Limb (tissue), 2 donors: ENCODE results near the gene C11orf98.
"Not testable (repeated sequence)": the region's sequence is repeated elsewhere in the genome, so short reads cannot be mapped to it uniquely, and the experiment has no call there.

ENCODE experiments used
- DNase-seq, 2 donors: peaks; one replicate each; pipeline ENCODE4 v3.0.0-alpha.2; 2016; ENCODE audit errors: extremely low spot score in 2 of 2

The C11orf98 gene

DNA sequence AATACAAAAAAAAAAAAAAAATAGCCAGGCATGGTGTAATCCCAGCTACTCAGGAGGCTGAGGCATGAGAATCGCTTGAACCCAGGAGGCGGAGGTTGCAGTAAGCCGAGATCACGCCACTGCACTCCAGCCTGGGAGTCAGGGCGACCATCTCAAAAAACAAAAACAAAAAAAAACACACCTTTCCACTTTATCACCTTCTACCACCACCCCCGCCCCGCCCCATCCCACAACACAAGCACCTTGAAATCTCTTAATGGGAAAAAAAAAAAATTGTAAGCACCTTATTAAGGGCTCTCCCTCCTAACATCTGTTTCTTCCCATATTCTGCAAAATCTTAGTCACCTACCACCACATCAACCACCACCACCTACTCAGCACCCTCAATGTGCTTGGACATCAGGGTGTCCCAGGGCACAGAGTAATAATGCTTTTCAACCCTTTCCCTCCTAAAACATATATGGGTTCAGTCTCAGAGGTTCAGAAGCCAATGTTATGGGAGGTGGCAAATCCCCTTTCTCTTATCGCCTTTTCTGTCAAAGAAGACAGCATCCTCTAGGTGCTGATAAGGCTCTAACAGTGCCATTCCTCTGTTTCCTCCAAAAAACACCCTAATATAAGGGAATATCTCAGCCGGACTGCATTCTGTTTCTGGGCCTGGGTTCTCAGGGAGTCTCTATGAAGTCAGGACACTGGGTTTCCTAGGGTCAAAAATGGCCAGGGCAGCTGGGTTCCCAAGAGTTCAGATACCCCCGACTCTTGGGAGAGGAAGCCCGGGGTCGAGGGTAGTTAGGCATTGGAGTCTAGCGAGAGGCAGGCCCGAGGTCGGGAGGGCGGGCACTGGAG lies 12.6 kb downstream of the C11orf98 start:
- DNase-seq = no peak

DNA sequence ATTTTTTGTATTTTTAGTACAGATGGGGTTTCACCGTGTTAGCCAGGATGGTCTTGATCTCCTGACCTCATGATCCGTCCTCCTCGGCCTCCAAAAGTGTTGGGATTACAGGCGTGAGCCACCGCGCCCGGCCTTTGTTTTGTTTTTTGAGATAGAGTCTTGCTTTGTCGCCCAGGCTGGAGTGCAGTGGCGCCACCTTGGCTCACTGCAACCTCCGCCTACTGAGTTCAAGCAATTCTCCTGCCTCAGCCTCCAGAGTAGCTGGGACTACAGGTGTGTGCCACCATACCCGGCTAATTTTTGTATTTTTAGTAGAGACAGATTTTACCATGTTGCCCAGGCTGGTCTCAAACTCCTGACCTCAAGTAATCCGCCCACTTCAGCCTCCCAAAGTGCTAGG lies 14.7 kb downstream of the C11orf98 start:
- DNase-seq = not testable (repeated sequence)

DNA sequence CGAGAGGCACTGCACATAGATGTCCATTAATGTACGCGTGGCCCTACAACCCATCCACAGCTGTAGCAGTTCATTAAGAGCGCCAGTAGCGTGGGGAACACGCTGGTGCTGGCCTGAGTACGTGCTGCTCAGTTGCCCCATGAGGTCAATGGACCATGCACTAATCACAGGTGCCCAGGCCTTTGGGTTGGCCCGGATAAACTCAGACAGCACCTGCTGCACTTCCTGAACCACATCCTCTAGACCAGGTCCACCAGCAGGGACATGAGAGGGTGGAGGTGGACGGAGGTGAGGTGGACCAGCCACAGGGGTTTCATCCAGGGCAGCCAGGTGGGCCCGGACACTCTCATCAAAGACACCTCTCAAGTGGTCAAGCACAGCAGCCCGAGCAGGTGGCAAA lies 15.5 kb downstream of the C11orf98 start:
- DNase-seq = no peak

DNA sequence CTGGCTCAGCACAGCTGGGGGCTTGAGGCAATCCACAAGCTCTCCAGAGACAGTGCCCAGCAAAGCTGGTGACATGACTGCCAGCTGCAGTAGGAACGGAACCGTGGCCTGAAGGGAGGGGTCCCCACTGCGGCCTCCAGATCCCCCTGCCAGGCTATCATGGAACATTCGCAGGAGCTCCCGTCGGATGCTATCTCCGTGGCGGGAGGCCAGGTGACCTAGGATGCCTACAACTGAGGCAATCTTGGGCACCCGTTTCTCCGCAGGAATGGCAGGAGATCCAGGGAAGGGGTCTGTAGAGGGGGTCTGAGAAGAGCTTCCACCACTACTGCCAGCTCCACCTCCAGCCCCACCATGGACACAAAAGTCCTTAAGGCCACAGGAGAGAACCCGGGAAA lies 16.0 kb downstream of the C11orf98 start:
- no peak for DNase-seq

DNA sequence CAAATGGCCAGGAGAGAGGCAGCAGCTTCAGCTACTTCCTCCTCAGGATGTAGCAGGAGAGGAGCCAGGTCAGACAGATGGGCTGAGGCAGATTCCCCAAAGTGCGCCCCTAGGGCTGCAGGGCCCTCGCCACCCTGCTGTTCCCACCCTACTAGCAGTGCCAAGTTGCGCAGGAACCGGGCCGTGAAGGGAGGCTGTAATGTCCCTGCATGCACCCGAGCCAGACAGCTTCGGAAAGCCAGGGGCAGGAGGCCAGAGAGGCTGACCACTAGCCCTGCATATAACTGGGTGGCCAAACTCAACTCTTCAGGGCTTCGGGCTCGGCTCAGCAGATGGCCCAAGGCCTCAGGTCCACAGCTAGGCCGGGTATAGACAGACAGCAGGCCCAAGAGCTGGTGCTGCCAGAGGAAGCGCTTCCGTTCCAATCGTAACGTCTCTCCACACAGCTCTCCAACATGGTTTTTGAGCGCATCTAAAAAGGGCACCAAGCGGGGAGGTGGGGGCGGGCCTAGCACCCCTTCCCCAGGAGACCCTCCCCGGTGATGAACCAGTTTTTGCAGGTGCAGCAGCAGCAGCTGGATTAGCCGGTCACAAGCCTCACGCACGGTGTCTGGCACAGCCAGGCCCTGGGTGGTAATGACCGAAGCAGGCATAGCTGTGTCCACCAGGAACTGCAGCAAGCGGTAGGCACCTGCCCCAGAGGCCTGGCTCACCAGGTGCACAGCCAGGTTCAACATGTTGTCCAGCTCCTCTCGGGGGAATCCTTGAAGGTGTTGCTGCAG lies 16.6 kb downstream of the C11orf98 start:
- no peak for DNase-seq

DNA sequence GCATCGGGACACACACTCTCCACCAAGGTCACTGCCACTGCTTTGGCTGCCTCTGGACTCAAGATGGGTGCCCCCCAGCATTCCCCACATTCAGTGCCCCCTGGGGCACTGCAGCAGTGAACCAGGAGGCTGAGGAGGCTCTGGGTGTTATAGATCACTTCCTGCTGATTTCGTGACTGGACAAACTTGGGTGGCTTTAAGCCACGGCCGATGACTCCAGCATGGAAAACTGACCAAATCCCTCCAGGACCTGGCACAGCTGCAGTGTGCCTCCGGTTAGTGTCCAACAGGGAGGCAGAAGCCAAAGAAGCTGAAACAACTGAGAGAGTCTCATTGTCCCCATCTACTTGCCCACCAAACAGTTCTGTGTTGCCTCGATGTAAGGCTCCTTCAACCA lies 17.4 kb downstream of the C11orf98 start:
- no peak for DNase-seq

DNA sequence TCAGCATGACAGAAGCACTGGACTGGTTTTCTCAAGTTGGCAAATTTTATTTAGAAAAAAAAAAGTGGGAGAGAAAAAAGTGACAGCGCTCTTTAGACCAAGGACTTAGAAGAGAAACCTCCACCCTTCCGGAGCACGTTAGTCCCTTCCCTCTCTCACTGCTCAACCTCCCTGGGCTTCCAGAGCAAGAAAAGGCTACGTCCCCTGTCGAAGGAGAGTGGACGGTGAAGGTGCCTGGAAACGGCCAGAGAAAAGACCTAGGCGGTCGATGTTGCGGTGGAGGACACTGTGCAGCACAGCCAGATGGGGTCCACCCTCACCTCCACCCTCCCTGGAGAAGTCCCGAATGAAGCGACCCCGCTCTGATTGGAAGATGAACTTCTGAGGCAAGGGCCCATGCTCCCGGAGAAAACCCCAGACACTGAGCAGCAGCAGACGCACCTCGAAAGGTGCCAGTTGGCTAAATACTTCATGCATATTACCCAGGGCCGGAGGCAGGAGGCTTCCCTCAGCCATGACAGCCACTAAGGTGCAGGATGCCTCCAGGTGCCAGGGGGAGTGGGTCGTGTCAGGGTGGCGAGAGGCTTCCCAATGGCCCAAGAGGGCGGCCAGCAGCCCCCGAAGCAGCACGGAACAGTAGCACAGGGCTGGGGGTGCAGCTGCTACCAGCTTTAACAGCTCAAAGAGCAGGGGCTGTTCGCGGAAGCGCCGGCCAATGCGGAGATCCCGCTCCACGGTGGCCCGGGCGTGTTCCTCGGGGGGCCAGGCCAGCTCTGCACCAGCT lies 18.0 kb downstream of the C11orf98 start:
- DNase-seq = no peak

DNA sequence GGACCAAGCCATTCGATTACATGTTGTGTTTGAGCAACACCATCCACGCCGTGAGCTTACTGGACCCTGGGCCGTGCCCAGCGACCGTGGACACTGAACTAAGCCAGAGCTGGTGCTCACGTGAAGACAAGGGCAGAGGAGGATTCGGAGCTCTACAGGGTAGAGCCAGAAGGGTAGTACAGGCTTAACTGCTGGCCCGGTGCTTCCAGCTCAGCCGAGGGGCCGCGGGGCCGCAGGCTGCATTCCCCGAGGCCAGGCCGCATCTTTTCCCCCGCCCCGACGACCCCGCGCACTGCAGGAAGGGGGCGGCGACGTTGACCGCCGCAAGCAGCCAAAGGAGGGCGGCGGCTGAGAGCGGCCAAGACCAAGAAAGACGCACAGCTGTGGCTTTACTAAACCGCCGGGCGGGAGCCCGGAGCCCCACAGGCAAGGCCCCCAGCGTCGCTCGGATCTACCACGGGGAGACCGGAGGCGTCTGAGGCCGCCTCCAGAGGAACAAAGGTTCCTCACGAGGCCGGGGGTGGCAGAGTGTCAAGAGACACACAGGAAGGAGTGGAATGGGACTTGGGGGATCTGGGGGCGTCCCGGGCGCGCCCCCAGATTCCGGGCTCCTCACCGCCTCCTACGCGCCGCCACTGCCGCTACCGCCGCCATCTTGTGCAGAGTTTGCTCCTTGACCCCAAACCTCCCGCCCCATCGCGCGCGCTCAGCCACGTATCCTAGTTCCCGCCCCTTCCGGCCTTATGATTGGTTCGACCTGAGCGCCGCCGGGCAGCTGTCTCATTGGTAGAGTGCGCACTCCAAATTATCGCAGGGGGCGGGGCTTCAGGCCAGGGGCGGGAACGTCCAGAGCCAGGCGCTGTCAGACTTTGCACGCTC lies 18.8 kb downstream of the C11orf98 start, which contains the start of gene GANAB:
Gene GANAB (minus strand): TSS at position 668 of the 879 bp plus-strand sequence. CDS start 14 bp downstream, at position 654.
- DNase-seq = peak; percentile 98 to 99

DNA sequence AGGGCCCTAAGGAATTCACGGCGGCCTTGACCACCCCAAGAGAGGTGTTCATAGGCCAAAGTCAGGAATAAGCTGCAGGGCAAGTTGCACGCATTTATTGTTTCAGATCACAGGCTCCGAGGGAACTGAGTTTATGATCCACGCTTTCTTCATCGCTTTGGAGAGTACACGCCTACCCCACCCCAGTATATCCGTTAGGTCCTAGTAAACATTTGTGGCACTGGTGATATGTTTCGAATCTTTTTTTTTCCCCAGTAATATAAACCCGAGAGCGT lies 19.4 kb downstream of the C11orf98 start:
- DNase-seq = no peak

DNA sequence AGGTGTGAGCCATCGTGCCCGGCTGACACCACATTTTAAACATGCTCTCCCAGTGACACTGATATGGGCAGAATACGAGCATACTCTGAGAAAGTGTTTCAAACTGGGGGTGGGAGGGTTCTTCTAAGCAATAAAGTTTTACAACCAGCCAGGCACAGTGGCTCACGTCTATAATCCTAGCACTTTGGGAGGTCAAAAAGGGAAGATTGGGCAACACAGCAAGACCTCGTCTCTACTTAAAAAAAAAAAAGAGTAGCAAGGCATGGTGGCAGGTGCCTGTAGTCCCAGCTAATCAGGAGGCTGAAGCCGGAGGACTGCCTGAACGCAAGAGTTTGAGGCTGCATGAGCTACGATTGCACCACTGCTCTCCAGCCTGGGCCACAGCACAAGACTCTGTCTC lies 20.8 kb downstream of the C11orf98 start:
- no peak for DNase-seq

DNA sequence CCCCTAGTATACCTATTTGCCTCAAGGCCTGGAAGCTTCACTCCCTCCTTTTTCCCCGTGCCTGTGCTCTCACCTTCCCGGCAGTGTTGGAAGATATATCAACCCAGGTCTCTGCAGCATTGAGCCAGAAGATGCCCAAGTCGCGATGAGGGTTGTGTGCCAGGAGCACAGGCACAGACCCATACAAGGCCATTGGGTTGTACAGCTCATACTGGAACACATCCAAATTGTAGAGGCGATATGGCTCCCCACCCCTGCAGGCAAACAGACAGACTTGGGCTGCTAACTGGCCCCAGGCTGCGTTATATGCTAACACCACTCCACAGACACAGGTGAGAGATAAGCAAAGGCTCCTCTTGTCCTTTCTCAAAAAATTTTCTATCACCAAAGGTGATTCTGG lies 32.5 kb downstream of the C11orf98 start:
- DNase-seq = no peak

DNA sequence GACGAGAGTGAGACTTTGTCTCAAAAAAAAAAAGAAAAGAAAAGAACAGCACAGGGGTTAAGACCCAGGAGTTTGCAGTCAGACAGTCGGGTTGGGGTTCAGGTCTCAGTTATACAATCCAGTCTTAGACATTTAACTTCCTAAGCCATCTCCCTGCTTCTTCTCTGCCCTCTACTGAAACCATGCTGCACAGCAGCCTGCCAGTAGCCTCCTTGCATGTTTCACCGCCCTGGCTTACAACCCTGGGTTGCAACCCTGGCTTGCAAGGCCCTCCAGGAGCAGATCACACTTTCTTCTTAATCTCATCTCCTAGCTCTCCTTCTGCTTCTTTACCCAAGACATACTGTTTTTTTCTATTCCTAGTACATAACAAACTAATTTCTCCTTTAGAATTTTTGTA lies 37.3 kb downstream of the C11orf98 start:
- no peak for DNase-seq

DNA sequence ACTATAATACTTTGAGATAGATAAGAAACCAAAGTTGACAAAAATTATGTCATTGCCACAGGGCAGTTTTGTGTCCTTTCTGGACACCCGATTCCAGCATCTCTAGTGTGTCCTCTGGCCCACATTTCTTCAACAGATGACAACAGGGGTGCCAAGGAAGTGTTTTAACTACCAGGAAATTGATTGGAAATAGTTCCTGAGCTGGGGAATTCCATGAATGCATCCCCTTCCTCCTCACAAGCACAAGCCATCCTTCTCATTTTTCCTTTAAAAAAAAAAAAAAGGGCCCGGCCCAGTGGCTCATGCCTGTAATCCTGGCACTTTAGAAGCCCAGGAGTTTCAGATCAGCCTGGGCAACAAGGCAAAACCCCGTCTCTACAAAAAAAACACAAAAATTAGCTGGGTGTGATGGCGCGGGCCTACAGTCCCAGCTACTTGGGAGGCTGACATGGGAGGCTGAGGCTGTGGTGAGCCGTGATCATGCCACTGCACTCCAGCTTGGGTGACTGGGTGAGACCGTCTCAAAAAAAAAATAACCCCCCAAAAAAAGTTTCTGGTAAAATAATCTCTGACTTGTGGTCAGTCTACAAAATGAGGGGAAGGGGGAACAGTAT lies 42.4 kb downstream of the C11orf98 start:
- DNase-seq = no peak

DNA sequence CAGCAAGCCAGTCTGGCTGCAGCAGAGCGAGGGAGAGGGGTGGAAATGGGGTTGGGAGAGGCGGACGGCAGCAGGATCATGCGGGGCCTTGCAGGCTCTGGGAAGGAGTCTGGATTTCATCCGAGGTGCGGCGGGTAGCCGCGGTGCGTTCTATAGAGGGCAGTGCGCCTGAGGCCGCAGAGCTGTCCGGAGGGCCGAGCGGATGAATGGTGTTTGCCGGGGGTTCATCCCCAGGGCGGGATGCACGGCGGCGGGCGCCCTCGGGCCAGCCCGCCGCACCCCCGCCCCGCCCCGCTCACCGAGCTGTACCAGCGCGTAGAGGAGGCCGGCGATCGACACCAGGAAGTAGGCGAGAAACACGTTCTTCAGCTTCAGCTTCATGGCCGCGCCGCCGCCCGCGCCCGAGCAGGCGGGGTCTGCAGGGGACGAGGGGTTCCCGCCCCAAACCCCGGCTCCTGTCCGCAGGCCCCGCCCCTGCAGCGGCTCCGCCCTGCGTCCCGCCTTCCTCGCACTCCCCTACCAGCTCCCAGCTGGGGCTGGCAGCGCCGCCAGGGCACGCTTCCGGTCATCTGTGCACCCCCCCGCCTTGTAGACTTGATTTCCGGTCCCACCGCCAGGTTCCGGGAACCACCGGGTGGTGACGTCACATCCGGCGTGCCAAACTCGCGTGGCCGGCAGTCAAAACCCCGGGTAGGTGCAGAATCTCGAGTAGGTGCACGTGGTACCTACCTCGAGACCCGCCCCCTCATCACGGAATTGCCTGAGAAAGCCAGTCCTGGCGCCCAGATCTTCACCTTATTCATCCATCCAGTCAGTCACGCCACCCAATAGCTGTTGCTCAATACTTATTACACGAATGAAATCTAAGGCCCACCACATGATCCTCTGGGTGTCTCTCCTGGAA lies 43.2 kb downstream of the C11orf98 start, which contains the start of gene B3GAT3:
Gene B3GAT3 (minus strand): TSS at position 420 of the 904 bp plus-strand sequence. CDS start 39 bp downstream, at position 381.
- DNase-seq = peak; percentile 93 to 96

DNA sequence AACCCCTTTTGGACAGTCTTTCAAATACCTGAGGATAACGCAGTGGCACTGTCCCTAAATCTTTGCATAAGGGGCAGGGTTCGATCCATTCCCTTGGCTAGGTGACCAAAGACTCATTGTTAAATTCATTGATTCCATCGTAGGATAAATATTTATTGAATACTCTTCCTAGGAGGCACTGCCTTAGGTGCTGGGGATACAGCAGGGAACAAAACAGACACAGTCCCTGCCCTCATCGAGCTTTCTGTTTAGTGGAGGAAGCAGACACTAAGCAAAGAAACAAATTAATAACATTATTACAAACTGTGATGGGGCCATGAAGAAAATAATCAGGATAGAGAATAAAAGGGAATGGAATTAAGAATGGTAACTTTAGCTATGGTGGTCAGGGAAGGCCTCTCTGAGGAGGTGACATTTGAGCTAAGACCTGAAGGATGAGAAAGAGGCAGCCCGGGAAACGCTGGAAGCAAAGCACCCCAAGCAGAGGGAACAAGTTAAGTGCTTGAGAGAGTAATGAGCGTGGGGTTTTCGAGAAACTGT lies 43.9 kb downstream of the C11orf98 start:
- no peak for DNase-seq

DNA sequence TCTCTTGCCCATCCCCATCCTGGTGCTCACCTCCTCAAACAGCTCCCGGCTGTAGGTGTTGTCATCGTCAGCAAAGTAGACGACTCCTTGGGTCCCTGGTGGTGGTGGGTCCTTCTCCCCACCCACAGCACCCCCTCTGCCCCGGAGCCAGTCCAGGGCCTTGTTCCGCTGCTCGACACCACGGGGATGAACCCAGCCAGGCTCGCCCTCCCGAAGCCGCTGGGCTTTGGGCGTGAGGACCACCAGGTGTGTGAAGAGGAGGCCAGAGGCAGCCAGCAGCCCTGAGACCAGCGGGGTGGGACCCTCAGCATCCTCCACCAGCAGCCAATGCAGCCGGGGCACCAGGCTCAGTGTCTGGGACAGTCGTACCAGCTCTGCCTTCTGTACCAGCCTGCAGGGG lies 48.1 kb downstream of the C11orf98 start:
- not testable (repeated sequence) for DNase-seq

DNA sequence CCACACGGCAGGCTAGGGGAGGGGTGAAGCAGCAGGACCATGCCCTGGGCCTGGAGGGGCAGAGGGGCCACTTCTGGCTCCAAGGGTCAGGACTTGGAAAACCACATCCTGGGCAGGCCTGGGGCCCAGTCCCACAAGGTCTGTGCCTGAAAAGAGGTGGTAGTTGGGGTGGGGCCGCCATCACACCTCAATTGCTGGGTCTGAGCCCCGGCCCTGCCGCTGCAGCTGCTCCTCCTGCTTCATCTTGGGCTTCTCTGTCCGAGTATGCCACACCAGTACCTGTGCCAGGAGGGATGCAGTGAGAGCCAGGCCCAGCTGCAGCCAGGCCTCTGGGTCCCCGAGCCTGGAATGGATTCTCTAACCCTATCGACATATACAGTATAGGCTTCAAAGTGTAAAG lies 49.5 kb downstream of the C11orf98 start:
- no peak for DNase-seq

DNA sequence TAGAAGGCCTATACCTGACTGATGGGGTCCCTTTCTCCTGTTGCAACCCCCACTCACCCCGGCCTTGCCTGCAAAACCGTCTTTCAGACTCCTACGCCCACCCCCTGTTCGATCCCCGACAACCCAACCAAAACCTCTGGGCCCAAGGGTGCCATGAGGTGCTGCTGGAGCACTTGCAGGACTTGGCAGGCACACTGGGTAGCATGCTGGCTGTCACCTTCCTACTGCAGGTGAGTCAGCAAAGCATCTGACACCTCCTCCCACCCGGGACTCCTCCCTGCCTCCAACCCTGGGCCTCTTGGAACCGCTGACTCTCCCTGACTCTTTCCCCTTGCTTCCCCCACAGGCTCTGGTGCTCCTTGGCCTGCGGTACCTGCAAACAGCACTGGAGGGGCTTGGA lies 50.7 kb downstream of the C11orf98 start:
- DNase-seq = no peak

DNA sequence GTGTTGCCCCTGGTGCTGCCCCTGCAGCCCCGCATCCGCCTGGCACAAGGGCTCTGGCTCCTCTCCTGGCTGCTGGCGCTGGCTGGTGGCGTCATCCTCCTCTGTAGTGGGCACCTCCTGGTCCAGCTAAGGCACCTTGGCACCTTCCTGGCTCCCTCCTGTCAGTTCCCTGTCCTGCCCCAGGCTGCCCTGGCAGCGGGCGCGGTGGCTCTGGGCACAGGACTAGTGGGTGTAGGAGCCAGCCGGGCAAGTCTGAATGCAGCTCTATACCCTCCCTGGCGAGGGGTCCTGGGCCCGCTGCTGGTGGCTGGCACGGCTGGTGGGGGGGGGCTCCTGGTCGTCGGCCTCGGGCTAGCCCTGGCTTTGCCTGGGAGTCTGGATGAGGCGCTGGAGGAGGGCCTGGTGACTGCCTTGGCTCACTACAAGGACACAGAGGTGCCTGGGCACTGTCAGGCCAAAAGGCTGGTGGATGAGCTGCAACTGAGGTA lies 51.7 kb downstream of the C11orf98 start:
- DNase-seq = peak in 1 of 2 donors; percentile 52
